HEK293 (cell line): ENCODE measurements around the gene NCOA7.
"Not testable (repeated sequence)": the region's sequence is repeated elsewhere in the genome, so short reads cannot be mapped to it uniquely, and the experiment has no call there.

Experiments used
- CTCF ChIA-PET: fragments of 350-600 bp; formaldehyde crosslinking; extraction: SDS; loops from one replicate; lab custom pipeline; 2021; ENCODE audit warnings: antibody characterized with exemption; lab: Yijun Ruan, JAX
- POLR2A ChIA-PET: fragments of 300-600 bp; formaldehyde crosslinking; extraction: SDS; loops from one replicate; lab custom pipeline; 2020; ENCODE audit warnings: antibody characterized with exemption, inconsistent platforms; lab: Yijun Ruan, JAX
- H3K27ac ChIP-seq: fragments of 200-500 bp; sonication (Bioruptor generic); 2 replicates; pipeline ENCODE4 v1.5.1; 2014; ENCODE audit warnings: low read depth, low read length, control low read depth, inconsistent platforms; ENCODE audit errors: extremely low read depth
- H3K36me3 ChIP-seq, 2 experiments: fragments of 200-500 bp in 1 of 2; sonication (Bioruptor generic) in 1 of 2; 1 replicate in 1 of 2; 2 replicates in 1 of 2; pipeline ENCODE4 v1.5.1; 2014 to 2017; ENCODE audit warnings: inconsistent platforms in 2 of 2, low read length in 2 of 2; ENCODE audit not compliant: control insufficient read depth in 2 of 2, insufficient read depth in 1 of 2
- H3K4me1 ChIP-seq: fragments of 200-500 bp; sonication (Bioruptor generic); 2 replicates; pipeline ENCODE4 v1.5.1; 2014; ENCODE audit warnings: mild to moderate bottlenecking, low read length, inconsistent platforms; ENCODE audit not compliant: control insufficient read depth, insufficient read depth
- H3K4me3 ChIP-seq: 2 replicates; pipeline ENCODE4 v1.5.1; 2011; ENCODE audit warnings: low read depth, mild to moderate bottlenecking, control low read depth, low read length, moderate library complexity
- H3K9me3 ChIP-seq: fragments of 200-500 bp; sonication (Bioruptor generic); 2 replicates; pipeline ENCODE4 v1.5.1; 2014; ENCODE audit warnings: low read depth, low read length, inconsistent platforms; ENCODE audit not compliant: control insufficient read depth, insufficient read depth
- EGR2 ChIP-seq: fragments of 450-650 bp; formaldehyde crosslinking; IDR thresholded peaks from 2 replicates; pipeline ENCODE4 v1.5.1; 2016; ENCODE audit warnings: low read depth, missing biosample characterization, missing genetic modification characterization
- FEZF1 ChIP-seq: fragments of 450-650 bp; formaldehyde crosslinking; IDR thresholded peaks from 2 replicates; pipeline ENCODE4 v1.5.1; 2016; ENCODE audit warnings: missing biosample characterization, missing genetic modification characterization
- GLIS2 ChIP-seq: fragments of 450-650 bp; formaldehyde crosslinking; IDR thresholded peaks from 2 replicates; pipeline ENCODE4 v1.5.1; 2016; ENCODE audit warnings: missing biosample characterization, missing genetic modification characterization
- OSR2 ChIP-seq: fragments of 450-650 bp; formaldehyde crosslinking; IDR thresholded peaks from 2 replicates; pipeline ENCODE4 v1.5.1; 2016; ENCODE audit warnings: missing biosample characterization, missing genetic modification characterization
- SCRT2 ChIP-seq: fragments of 450-650 bp; formaldehyde crosslinking; IDR thresholded peaks from 2 replicates; pipeline ENCODE4 v1.5.1; 2016; ENCODE audit warnings: missing biosample characterization, missing genetic modification characterization
- SP3 ChIP-seq: fragments of 450-650 bp; formaldehyde crosslinking; IDR thresholded peaks from 2 replicates; pipeline ENCODE4 v1.5.1; 2016; ENCODE audit warnings: missing biosample characterization, missing genetic modification characterization
- ZBTB49 ChIP-seq: fragments of 450-650 bp; formaldehyde crosslinking; IDR thresholded peaks from 2 replicates; pipeline ENCODE4 v1.5.1; 2016; ENCODE audit warnings: missing biosample characterization, missing genetic modification characterization, low read depth
- ZEB2 ChIP-seq: fragments of 450-650 bp; formaldehyde crosslinking; IDR thresholded peaks from 2 replicates; pipeline ENCODE4 v1.5.1; 2016; ENCODE audit warnings: missing biosample characterization, missing genetic modification characterization
- ZNF10 ChIP-seq: fragments of 450-650 bp; formaldehyde crosslinking; IDR thresholded peaks from 2 replicates; pipeline ENCODE4 v1.5.1; 2017; ENCODE audit warnings: missing biosample characterization, missing genetic modification characterization
- ZNF114 ChIP-seq: fragments of 450-650 bp; formaldehyde crosslinking; IDR thresholded peaks from 2 replicates; pipeline ENCODE4 v1.5.0; 2017; ENCODE audit warnings: missing biosample characterization, missing genetic modification characterization
- ZNF19 ChIP-seq: fragments of 450-650 bp; formaldehyde crosslinking; IDR thresholded peaks from 2 replicates; pipeline ENCODE4; 2016; ENCODE audit warnings: missing biosample characterization, missing genetic modification characterization, low read depth
- ZNF211 ChIP-seq: fragments of 450-650 bp; formaldehyde crosslinking; IDR thresholded peaks from 2 replicates; pipeline ENCODE4 v1.5.1; 2016; ENCODE audit warnings: low read depth, missing biosample characterization, missing genetic modification characterization
- ZNF248 ChIP-seq: fragments of 450-650 bp; formaldehyde crosslinking; IDR thresholded peaks from 2 replicates; pipeline ENCODE4 v1.5.1; 2017; ENCODE audit warnings: missing biosample characterization, missing genetic modification characterization
- ZNF266 ChIP-seq: fragments of 450-650 bp; formaldehyde crosslinking; IDR thresholded peaks from 2 replicates; pipeline ENCODE4 v1.5.1; 2016; ENCODE audit warnings: missing biosample characterization, missing genetic modification characterization, low read depth
- ZNF302 ChIP-seq: fragments of 450-650 bp; formaldehyde crosslinking; IDR thresholded peaks from 2 replicates; pipeline ENCODE4 v1.5.1; 2016; ENCODE audit warnings: missing biosample characterization, missing genetic modification characterization, low read depth
- ZNF354C ChIP-seq: fragments of 450-650 bp; formaldehyde crosslinking; IDR thresholded peaks from 2 replicates; pipeline ENCODE4 v1.5.1; 2016; ENCODE audit warnings: missing biosample characterization, missing genetic modification characterization, low read depth, borderline replicate concordance
- ZNF560 ChIP-seq: fragments of 450-650 bp; formaldehyde crosslinking; IDR thresholded peaks from 2 replicates; pipeline ENCODE4 v1.5.1; 2017; ENCODE audit warnings: missing biosample characterization, missing genetic modification characterization, borderline replicate concordance
- ZNF610 ChIP-seq: fragments of 450-650 bp; formaldehyde crosslinking; IDR thresholded peaks from 2 replicates; pipeline ENCODE4 v1.5.1; 2016; ENCODE audit warnings: missing biosample characterization, missing genetic modification characterization, borderline replicate concordance
- ZNF76 ChIP-seq: fragments of 450-650 bp; formaldehyde crosslinking; IDR thresholded peaks from 2 replicates; pipeline ENCODE4; 2016; ENCODE audit warnings: low read depth, missing biosample characterization, missing genetic modification characterization, borderline replicate concordance
- ZSCAN30 ChIP-seq: fragments of 450-650 bp; IDR thresholded peaks from 2 replicates; pipeline ENCODE4 v1.5.1; 2018; ENCODE audit warnings: missing biosample characterization, mild to moderate bottlenecking, missing genetic modification characterization, moderate library complexity
- TF ChIP-seq, protein P1 (sequence below): fragments of 450-650 bp; IDR thresholded peaks from 2 replicates; pipeline ENCODE4 v1.5.1; 2018; ENCODE audit warnings: missing biosample characterization, mild to moderate bottlenecking, missing genetic modification characterization
- TF ChIP-seq, protein P2 (sequence below): fragments of 450-650 bp; formaldehyde crosslinking; IDR thresholded peaks from 2 replicates; pipeline ENCODE4 v1.5.1; 2016; ENCODE audit warnings: missing biosample characterization, missing genetic modification characterization

NCOA7 gene

GRCh38 chr6:125912430-125912829 lies 121.7 kb downstream of the NCOA7 start:
- POLR2A ChIA-PET, H3K4me3 ChIP-seq, H3K27ac ChIP-seq, H3K9me3 ChIP-seq: not testable (repeated sequence)
- CTCF ChIA-PET: interaction anchor here (8.4 kb wide), 1 partner anchor 44 kb away, joined by 62 read pairs; the partner anchor contains the start of gene HINT3
- Histone ChIP-seq H3K36me3 (peaks cover 0 to 18% of the 10 kb centered on the region in 2 experiments; a peak in 1 of 3 replicates), H3K4me1 (peaks cover 13% of the 10 kb centered on the region)
- TF ChIP-seq OSR2 (tag by site-specific recombination): peak; percentile 51; the same call in 1 of the 2 replicates
- TF ChIP-seq ZEB2 (tag by site-specific recombination): peak; percentile 44; the same call in 1 of the 2 replicates
- TF ChIP-seq, protein P1, sequence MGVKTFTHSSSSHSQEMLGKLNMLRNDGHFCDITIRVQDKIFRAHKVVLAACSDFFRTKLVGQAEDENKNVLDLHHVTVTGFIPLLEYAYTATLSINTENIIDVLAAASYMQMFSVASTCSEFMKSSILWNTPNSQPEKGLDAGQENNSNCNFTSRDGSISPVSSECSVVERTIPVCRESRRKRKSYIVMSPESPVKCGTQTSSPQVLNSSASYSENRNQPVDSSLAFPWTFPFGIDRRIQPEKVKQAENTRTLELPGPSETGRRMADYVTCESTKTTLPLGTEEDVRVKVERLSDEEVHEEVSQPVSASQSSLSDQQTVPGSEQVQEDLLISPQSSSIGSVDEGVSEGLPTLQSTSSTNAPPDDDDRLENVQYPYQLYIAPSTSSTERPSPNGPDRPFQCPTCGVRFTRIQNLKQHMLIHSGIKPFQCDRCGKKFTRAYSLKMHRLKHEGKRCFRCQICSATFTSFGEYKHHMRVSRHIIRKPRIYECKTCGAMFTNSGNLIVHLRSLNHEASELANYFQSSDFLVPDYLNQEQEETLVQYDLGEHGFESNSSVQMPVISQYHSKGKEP: peak; percentile 34; the same call in 1 of the 2 replicates
- 0 out of 2 replicates have a peak, but pooled peaks have one; percentile 12 for TF ChIP-seq GLIS2 (tag by site-specific recombination)
- TF ChIP-seq FEZF1 (tag by site-specific recombination): peak; percentile 30; the same call in 1 of the 2 replicates
- TF ChIP-seq, protein P2, sequence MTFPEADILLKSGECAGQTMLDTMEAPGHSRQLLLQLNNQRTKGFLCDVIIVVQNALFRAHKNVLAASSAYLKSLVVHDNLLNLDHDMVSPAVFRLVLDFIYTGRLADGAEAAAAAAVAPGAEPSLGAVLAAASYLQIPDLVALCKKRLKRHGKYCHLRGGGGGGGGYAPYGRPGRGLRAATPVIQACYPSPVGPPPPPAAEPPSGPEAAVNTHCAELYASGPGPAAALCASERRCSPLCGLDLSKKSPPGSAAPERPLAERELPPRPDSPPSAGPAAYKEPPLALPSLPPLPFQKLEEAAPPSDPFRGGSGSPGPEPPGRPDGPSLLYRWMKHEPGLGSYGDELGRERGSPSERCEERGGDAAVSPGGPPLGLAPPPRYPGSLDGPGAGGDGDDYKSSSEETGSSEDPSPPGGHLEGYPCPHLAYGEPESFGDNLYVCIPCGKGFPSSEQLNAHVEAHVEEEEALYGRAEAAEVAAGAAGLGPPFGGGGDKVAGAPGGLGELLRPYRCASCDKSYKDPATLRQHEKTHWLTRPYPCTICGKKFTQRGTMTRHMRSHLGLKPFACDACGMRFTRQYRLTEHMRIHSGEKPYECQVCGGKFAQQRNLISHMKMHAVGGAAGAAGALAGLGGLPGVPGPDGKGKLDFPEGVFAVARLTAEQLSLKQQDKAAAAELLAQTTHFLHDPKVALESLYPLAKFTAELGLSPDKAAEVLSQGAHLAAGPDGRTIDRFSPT (tag by site-specific recombination): peak; percentile 57; the same call in 1 of the 2 replicates
- 0 out of 2 replicates have a peak, but pooled peaks have one; percentile 10 for TF ChIP-seq SCRT2

- Histone ChIP-seq H3K9me3 (no peaks in the 10 kb centered on the region), H3K4me1 (peaks cover 13% of the 10 kb centered on the region), H3K27ac (no peak overlapping the region), H3K36me3 (peaks cover 0 to 18% of the 10 kb centered on the region in 2 experiments; a peak in 1 of 3 replicates), H3K4me3 (no peak overlapping the region)
- ChIA-PET POLR2A (interaction anchor here (1.3 kb wide), 1 partner anchor 122 kb away, joined by 9 read pairs; the partner anchor contains the start of gene NCOA7), CTCF (interaction anchor here (0.7 to 8.4 kb wide), 5 partner anchors 7 to 68 kb away, joined by 4 to 72 read pairs (median 15); partner anchors contain the start of gene HINT3)
- TF ChIP-seq ZNF560 (tag by site-specific recombination) (no peak), ZNF10 (tag by site-specific recombination) (peak; percentile 100), ZSCAN30 (tag by site-specific recombination) (peak; percentile 40; the same call in 1 of the 2 replicates)
Observed at GRCh38 chr6:125913145-125913544, 122.4 kb downstream of the NCOA7 start.

- no peaks in the 10 kb centered on the region for H3K9me3 ChIP-seq
- ChIA-PET CTCF (interaction anchor here (0.5 to 8.4 kb wide), 10 partner anchors 7 to 602 kb away, joined by 3 to 72 read pairs (median 5); partner anchors contain the start of gene HINT3), POLR2A (interaction anchor here (0.9 to 1.3 kb wide), 3 partner anchors 12 to 123 kb away, joined by 3 to 9 read pairs (median 3); partner anchors contain the start of gene NCOA7)
- H3K4me3 ChIP-seq: no peak overlapping the region
- peak overlapping the region; percentile 4; the same call in 1 of the 2 replicates for H3K27ac ChIP-seq
- peaks cover 13% of the 10 kb centered on the region for H3K4me1 ChIP-seq
- peaks cover 0 to 18% of the 10 kb centered on the region in 2 experiments; a peak in 1 of 3 replicates for H3K36me3 ChIP-seq
- TF ChIP-seq ZNF302 (tag by site-specific recombination) (no peak), ZNF114 (no peak), ZNF76 (tag by site-specific recombination) (no peak), ZNF211 (tag by site-specific recombination) (no peak), SP3 (tag by site-specific recombination) (0 out of 2 replicates have a peak, but pooled peaks have one; percentile 26), EGR2 (no peak), ZNF266 (no peak), ZBTB49 (no peak), ZNF19 (tag by site-specific recombination) (no peak), ZNF354C (tag by site-specific recombination) (no peak), ZNF610 (tag by site-specific recombination) (no peak), ZNF248 (tag by site-specific recombination) (no peak)
Observed at GRCh38 chr6:125913864-125914351, 123.1 kb downstream of the NCOA7 start.
